Fibroblast of villous mesenchyme (primary cell): ENCODE measurements around the gene EXOSC10. TPM values are rescaled to one million over a fixed set of nuclear protein-coding genes. Genes with fewer than 3 reads are reported as not detected.

ENCODE experiments used
- DNase-seq: peaks from one replicate; pipeline ENCODE4 v3.0.0-alpha.2; 2010; ENCODE audit warnings: low read depth
- H3K4me3 ChIP-seq: 2 replicates; pipeline ENCODE4 v1.5.1; 2011; ENCODE audit warnings: low read depth, mild to moderate bottlenecking, low read length
- total RNA-seq: library from RNA; depleted of rRNA; stranded (reverse); fragments of >200 nt; gene quantifications from 2 replicates; pipeline ENCODE4 v1.2.3, GENCODE V29; 2012
- TF ChIP-seq, protein P1 (sequence below): IDR thresholded peaks from 2 replicates; pipeline ENCODE4 v1.5.1; 2012; ENCODE audit warnings: low read depth, mild to moderate bottlenecking, low read length; ENCODE audit not compliant: insufficient read depth

EXOSC10 gene
- total RNA-seq, 1 donor = 60.5 TPM

DNA sequence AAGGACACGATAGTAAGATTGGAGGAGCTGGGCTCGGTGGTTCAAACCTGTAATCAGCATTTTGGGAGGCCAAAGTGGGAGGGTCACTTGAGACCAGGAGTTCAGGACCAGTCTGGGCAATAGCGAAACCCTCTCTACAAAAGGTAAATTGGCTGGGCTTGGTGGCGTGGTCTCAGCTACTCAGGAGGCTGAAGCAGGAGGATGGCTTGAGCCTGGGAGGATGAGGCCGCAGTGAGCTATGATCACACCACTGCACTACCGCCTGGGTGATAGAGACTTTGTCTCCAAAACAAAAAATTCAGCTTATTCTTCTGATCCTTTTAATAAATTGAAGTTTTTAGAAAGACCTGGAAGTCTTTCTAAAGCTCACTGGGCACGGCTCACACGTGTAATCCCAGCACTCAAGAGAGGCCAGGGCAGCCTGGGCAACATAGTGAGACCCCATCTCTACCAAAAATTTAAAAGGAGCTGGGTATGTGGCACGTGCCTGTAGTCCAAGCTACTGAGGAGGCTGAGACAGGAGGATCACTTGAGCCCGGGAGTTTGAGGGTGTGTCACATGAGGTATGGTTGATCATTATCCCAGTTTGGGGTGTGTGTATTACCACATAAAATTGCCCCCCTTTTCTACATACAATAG, 67.9 kb downstream of the EXOSC10 start:
- no peak for DNase-seq
- TF ChIP-seq, protein P1, sequence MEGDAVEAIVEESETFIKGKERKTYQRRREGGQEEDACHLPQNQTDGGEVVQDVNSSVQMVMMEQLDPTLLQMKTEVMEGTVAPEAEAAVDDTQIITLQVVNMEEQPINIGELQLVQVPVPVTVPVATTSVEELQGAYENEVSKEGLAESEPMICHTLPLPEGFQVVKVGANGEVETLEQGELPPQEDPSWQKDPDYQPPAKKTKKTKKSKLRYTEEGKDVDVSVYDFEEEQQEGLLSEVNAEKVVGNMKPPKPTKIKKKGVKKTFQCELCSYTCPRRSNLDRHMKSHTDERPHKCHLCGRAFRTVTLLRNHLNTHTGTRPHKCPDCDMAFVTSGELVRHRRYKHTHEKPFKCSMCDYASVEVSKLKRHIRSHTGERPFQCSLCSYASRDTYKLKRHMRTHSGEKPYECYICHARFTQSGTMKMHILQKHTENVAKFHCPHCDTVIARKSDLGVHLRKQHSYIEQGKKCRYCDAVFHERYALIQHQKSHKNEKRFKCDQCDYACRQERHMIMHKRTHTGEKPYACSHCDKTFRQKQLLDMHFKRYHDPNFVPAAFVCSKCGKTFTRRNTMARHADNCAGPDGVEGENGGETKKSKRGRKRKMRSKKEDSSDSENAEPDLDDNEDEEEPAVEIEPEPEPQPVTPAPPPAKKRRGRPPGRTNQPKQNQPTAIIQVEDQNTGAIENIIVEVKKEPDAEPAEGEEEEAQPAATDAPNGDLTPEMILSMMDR = no peak
- no peak overlapping the region for H3K4me3 ChIP-seq

DNA sequence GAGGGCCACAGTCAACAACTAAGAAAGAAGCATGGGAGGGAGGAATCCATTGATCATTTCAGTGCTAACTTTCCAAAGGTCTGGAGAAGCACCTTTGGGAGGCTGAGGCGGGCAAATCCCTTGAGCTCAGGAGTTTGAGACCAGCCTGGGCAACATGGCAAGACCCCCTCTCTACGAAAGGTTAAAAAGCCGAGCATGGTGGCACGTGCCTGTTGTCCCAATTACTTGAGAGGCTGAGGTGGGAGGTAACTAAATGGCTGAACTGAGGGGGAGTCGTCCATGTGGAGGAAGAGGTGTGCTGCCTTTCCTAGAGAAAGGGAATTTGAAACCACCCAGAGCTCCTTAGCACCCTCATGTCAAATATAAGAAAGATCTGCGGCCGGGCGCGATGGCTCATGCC, 68.8 kb downstream of the EXOSC10 start:
- no peak for DNase-seq
- H3K4me3 ChIP-seq = no peak overlapping the region
- TF ChIP-seq, protein P1 = no peak

DNA sequence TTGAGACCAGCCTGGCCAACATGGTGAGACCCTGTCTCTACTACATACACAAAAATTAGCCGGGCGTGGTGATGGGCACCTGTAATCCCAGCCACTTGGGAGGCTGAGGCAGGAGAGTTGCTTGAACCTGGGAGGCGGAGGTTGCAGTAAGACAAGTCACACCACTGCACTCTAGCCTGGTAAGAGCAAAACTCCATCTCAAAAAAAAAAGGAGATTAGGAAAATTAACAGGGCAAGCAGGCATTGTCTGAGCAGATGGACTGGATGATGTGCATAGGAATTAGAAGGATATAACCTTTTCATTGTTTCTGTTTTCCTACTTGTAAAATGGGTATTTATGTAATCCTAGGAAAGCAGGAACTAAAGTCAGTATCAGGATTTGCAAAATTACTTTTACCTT, 71.7 kb downstream of the EXOSC10 start:
- TF ChIP-seq, protein P1 = no peak
- H3K4me3 ChIP-seq = no peak overlapping the region
- no peak for DNase-seq

DNA sequence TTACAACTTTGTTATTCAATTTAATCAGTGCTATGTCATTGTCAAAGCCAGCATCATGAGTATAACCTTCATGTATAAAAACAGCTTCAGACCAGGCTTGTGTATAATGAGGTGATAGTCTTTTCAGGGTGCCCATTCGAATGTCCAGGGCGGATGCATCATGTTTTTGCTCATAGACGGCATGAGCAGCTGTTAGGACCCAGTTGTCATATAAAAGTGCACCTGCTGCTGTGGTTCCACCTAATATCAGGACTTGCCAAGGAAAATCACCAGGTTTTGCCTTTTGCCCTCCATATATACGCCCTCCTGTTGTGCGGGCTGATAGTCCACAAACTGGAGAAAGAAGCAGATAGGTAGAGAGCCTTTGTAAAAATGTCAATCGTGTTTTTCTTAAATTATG, 72.4 kb downstream of the EXOSC10 start:
- no peak for DNase-seq
- H3K4me3 ChIP-seq = no peak overlapping the region
- TF ChIP-seq, protein P1 = no peak

DNA sequence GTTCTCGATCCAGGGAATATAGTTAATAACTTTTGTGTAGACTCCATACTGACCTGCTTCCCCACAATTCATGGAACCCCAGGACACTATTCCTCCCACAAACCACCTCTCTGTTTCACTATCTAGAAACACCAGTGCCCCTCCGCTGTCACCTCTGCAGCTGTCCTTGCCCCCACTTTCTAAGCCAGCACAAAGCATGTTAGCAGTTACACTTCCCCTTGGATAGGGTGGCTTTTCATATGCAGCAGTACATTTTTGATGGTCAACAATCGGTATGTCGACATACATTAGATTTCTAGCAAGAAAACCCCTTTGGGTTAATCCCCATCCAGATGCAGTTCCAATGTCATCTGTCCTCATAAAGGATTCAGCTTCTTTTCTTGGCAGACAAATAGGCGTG, 72.8 kb downstream of the EXOSC10 start:
- no peak for DNase-seq
- H3K4me3 ChIP-seq = no peak overlapping the region

DNA sequence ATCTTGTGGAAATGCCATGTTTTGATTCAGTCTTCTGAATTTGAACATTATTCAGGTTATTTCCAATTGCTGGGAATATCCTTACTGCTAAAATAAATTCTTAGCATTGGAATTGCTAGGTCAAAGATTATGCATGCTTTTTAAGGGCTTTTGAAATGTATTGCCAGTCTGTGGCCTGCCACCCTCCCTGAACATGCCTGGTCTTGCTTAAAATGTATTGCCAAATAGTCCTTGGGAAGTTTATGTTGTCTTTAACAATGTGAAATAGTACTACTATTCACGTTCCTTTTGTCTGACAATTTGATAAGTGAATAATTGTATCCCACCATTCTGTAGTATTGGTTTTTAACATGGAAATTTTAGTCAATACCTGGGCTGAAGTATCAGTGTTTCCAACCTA, 73.6 kb downstream of the EXOSC10 start:
- DNase-seq = no peak
- TF ChIP-seq, protein P1 = no peak
- H3K4me3 ChIP-seq = no peak overlapping the region

More for the DNA sequence above, 72.8 kb downstream of the EXOSC10 start:
- TF ChIP-seq, protein P1 = no peak

DNA sequence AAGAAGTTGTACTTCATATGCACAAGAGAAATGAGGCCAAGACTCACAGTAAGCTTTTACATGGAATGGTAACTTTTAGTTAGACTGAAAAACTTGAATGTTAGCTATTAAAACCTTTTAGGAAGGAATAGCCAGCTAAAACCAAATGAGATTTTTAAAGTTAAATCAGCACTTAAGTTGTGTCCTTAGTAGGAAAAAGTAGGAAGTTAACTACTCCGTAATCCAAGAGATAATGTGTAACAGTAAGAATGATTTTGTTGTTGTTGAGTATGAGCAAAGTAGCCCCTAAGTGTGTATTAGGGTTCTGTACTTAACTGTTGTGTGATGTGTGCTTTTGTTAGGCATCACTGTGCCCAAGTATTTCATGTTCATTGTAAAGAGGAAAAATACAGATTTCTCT, 74.1 kb downstream of the EXOSC10 start:
- TF ChIP-seq, protein P1 = no peak
- no peak overlapping the region for H3K4me3 ChIP-seq
- no peak for DNase-seq
